Measurements from ENCODE around the gene ADGRG7.
A peak's percentile ranks its signal among the peaks of the same experiment; 100 is the strongest.
"Not testable (repeated sequence)": the region's sequence is repeated elsewhere in the genome, so short reads cannot be mapped to it uniquely, and the experiment has no call there.

The ADGRG7 gene, protein sequence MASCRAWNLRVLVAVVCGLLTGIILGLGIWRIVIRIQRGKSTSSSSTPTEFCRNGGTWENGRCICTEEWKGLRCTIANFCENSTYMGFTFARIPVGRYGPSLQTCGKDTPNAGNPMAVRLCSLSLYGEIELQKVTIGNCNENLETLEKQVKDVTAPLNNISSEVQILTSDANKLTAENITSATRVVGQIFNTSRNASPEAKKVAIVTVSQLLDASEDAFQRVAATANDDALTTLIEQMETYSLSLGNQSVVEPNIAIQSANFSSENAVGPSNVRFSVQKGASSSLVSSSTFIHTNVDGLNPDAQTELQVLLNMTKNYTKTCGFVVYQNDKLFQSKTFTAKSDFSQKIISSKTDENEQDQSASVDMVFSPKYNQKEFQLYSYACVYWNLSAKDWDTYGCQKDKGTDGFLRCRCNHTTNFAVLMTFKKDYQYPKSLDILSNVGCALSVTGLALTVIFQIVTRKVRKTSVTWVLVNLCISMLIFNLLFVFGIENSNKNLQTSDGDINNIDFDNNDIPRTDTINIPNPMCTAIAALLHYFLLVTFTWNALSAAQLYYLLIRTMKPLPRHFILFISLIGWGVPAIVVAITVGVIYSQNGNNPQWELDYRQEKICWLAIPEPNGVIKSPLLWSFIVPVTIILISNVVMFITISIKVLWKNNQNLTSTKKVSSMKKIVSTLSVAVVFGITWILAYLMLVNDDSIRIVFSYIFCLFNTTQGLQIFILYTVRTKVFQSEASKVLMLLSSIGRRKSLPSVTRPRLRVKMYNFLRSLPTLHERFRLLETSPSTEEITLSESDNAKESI

GRCh38 chr3:100609305-100609704 is at the start of gene ADGRG7:
Gene ADGRG7 (plus strand): TSS chr3:100609601. CDS start chr3:100609857, 256 bp downstream.
- DNase-seq: no peak

DNA sequence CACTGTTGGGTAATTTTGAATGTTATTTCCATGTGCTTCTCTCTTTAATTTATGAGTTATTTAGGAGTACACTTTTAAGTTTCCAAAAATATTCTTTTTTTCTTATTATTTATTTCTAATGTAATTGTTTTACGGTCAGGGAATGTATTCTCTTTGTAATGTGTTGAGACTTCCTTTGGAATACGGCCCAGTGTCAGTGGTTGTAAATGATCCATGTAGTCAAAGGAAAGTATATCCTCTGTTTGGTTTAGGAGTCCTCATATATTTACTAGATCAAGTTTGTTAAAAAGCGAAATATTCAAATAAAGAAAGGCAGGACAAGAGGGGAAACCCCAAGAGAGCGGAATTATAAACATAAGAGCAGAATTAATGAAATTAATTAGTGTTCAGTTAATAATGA is 49.0 kb upstream of the ADGRG7 start:
- no peak for DNase-seq

GRCh38 chr3:100561459-100562158 is 47.8 kb upstream of the ADGRG7 start:
- no peak for DNase-seq

GRCh38 chr3:100562224-100562857 is 47.1 kb upstream of the ADGRG7 start:
- no peak for DNase-seq

DNA sequence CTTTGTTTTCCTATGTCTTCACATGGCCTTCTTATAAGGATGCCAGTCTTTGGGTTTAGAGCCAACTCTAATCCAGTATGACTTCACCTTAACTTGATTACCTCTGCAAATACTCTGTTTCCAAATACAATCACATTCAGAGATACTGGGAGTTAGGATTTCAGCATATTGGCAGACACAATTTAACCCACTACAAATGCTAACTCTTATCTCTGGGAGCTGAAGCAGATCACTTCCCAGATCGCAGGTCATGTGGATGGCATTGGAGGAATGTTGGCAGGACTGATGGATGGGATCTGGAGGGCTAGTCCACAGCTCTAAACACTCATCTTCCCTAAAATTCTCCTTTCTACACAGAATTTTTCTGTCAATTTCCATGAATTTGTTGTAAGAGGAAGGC is 46.2 kb upstream of the ADGRG7 start:
- DNase-seq: no peak

DNA sequence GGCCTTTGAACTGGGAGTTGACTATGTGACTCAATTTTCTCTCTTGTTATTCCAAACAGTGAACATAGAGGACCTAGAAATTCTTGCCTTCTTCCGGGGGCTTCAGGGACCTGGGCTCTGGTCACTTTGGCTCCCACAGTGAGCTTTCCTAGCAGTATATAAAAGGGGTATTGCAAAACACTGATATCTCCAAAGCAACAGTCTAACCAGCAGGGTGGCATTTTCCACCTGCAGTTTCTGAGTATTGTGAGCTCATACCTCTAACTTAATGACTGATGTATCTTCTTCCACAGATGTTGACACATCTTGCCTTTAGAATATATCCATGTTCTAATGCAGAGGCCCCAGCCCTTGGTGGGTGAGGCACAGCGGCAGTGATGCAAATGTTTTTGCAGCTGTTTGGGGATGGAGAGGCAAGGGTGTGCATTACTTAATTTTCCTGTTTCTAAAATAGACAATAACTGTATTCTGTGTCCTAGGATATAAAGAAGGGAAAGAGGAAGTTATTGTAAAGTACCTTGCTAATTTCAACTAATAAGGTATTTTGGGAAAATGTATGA is 45.7 kb upstream of the ADGRG7 start:
- DNase-seq: no peak

DNA sequence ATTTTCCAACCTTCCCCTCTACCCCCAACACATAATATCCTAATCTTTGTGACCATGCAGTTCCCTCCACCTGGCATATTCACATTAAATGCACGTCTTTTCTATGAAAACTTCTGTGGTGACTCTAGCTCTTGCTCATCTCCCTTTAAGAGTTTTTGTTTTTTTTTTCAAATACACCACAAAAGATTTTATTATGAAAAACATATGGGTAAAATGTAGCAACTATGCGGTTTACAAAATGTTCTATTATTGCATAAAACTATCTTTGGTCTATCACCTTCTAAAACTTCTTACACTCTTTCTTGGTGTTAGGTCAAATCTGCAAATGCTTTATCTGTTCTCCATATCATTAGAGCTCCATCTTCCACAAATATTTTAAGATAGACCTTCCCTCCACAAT is 38.6 kb upstream of the ADGRG7 start:
- DNase-seq: no peak

- DNase-seq: no peak
Observed at GRCh38 chr3:100574536-100574935, 34.9 kb upstream of the ADGRG7 start.

DNA sequence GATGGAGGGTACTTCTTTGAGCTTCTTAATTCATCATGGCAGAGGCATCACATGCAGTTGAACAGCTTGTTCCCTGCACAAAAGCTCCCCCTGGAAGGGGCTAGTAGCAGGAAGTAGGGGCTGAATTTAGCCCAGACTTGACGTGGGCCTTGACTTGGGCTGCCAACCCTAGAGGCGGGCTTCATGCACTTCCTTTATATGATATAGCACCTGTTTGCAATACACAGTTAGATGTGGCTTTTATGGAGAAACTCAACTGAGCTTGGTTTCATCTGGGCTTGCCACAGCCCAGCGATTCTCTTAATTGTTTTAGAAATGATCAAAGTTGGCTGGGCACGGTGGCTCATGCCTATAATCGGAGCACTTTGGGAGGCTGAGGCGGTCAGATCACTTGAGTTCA is 33.7 kb upstream of the ADGRG7 start:
- DNase-seq: no peak

GRCh38 chr3:100577382-100578008 is 31.9 kb upstream of the ADGRG7 start:
- DNase-seq: no peak

GRCh38 chr3:100578646-100579045 is 30.8 kb upstream of the ADGRG7 start:
- DNase-seq: no peak

GRCh38 chr3:100580147-100580546 is 29.3 kb upstream of the ADGRG7 start:
- DNase-seq: no peak

DNA sequence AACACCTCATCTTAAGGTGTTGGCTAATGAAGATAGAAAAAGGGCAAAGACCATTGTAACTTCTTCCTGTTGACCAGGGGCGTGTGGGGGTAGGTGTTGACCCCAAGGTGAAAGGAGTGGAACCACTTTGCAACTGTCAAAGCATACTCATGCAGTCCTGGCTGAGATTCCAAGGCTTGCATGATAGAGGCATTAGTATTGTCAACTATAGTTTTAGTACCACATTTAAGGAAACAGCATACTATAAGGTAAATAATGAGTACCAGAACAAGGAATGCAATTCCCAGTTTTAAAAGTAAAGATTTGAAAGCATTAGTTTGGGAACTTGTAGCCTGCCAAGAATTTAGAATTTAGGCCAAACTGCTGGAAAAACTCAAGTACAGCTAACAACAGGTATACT is 27.8 kb upstream of the ADGRG7 start:
- DNase-seq: no peak

DNA sequence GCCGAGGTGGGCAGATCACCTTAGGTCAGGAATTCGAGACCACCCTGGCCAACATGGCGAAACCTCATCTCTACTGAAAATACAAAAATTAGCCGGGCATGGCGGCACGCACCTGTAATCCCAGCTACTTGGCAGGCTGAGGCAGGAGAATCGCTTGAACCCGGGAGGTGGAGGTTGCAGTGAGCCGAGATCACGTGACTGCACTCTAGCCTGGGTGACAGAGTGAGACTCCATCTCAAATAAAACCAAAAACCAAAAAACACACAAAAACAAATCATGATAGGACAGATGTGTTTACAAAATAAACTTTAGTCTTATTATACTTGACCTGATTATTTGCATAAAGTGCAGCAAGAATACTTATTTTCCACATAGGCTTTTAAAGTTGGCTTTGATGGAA is 27.2 kb upstream of the ADGRG7 start:
- not testable (repeated sequence) for DNase-seq

GRCh38 chr3:100584101-100584660 is 25.2 kb upstream of the ADGRG7 start:
- DNase-seq: no peak

DNA sequence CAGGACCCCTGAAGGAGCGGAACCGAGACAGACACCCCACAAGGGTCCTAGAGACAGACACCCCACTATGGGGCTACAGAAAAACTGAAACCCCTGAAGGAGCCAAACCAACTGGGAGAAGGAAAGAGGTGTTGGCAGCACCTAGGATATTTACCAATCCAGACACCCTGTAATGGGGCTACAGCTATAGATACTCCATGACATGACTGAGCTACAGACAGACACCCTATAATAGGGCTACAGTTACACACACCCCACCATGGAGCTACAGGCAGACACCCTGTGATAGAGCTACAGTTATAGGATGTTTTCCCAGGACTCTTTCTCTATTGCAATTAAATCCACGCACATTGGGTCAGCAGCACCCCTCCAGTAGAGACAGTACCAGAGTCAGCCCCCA is 22.6 kb upstream of the ADGRG7 start:
- no peak for DNase-seq

GRCh38 chr3:100588251-100588650 is 21.1 kb upstream of the ADGRG7 start:
- no peak for DNase-seq

DNA sequence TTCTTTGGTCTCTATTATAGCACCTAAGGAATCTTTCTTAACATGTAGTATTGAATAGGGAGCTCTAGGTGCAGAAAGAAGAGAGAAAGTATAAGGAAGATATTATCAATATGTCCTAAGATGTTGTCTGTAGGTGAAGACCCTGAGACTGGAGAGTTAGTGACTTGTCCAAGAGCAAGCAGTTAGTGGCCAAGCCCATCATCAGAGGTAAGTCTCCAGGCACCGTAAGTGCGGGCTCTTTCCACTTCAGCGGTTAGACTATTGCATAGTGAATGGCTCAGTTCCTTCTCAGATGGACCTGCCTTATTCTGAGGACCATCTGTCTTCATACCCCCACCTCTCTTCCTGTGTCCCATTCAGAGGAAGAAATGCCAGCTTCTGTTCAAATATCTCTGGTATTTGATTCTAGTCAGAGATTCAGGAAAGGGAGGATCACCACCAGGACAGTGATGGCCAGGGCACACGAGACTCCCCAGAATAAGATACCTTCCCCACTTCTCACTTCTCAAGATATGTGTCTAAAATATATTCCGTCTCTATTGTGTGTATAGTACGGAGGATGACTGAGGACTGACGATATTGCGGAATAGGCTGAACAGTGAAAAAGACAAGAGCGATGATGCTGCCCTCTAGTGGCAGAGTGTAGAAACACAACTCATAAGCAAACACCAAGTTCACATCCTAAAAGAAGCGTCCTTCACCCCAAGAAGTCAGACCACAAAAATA is 19.1 kb upstream of the ADGRG7 start:
- DNase-seq: peak; percentile 32

DNA sequence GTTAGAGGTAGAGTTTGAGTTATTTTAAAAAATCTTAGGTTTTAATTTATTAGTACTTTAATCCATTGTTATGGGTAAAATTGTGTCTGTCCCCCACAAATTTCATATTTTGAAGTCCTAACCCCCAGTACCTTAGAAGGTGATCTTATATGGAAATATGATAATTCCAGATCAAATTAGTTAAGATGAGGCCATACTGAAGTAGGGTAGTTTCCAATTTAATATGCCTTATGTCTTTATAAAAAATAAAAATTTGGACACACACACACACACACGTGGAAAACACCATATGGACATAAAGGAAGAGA is 18.6 kb upstream of the ADGRG7 start:
- no peak for DNase-seq

DNA sequence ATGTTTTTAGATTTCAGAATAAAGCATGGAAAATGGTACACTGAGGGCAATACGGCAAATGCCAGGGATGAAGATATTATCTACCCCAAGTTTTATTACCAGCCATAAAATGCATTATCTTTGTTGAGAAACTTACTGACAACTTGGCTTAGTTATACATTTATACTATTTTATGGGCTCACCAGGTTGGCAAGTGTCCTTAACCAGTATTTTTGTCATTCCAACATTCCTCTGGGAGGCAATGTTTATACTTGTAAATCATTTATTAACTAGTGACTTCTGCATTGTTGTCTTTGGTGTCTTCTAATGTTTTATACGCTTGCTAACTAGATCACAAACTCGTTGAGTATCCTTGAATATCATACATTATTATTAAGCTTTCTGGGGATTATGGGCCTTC is 18.0 kb upstream of the ADGRG7 start:
- DNase-seq: no peak

Data from NCI-H748 treated with DMSO at 0.1 percent for 48 hours (cell line).